Measurements from ENCODE around the gene EIF4G1. TPM values are rescaled to one million over a fixed set of nuclear protein-coding genes. Genes with fewer than 3 reads are reported as not detected.

The EIF4G1 gene
- total and polyA plus RNA-seq, 2 of the 8 experiments (the other 6 are each of a cell fraction or from before 2014, with no cell fraction given), result 318 to 473 TPM

DNA sequence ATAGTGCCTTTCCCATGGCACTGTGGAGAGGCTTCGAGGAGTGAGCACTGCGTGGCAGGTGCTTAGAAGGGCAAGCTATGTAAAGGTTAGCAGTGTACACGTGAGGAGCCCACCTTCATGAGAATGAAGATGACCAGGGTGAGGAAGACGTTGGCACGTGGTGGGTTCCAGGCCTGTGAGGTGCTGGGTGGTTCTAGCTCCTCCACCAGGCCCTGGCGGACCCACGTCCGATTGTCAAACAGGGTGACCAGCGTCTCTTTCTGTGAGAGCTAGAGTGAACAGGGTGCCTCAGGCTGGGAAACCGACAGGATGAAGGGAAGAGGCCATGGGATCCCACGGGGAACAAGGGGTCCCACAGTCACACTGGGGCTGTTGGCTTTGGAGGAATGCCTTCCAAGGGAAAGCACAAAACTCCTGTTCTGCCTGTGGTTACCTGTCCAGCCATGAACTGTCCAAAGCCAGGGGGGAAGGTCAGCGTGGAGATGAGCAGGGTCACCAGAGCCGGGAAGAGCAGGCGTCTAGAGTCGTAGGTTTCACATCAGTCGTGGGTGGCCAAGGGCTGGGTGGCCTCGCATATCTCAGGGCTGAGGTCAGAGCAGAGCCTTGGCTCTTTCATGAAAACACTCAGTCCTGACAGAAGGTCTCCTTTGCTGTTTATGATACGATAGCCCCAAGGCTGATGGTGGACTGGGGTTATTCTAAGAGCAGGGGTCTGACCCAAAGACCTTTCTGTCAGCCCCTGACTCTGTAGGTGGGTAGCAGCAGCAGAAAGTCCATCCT is 41.0 kb downstream of the EIF4G1 start (continued):
- TF ChIP-seq CHD2 (IDR thresholded peaks at IDR 0.05; ENCODE audit: low read length) (no peak), PHF8 (conservative IDR thresholded peaks at IDR 0.05; ENCODE audit: low read depth, low read length) (no peak), SIRT6 (IDR thresholded peaks at IDR 0.05; ENCODE audit: low read length) (no peak)

Measured in H1 (cell line).